Measurements from ENCODE around the gene EPC2.
"Not testable (repeated sequence)": the region's sequence is repeated elsewhere in the genome, so short reads cannot be mapped to it uniquely, and the experiment has no call there.

Gene EPC2

DNA sequence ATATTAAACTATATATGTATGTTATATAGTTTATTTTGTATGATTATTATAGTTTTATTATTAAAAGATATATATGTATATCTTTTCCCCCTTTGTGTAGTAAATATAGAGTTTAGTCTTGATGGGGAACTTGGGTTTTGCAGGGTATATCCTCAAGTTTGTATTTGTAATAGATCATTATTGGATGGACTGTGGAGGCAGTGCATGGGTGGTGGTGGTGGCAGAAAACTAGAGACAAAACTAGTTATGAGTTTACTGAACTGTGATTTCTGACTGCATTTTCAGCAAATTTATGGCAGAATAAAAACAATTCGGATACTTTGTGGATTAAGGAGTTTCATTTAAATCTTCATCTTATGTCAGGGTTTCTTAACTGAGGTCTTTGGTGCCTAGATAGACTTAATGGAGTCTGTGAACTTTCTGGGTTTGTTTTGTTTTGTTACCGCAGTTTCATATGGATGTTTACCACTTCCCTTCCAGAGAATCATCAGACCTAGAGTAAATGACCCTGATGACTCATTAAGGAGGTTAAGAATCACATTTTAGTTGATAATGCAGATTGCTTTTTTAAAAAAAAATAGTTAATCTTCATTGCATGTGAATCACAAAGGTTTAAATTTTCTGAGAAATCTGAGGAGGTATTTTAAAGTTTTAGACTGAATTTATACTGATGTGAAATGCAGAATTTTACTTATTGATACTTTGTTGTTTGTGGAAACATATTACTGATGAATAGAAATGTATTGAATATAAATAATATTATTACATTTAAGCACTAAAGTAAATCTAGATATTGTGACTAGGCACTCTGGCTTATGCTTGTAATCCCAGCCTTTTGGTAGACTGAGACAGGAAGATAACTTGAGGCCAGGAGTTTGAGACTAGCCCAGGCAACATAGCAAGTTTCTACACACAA lies 14.5 kb downstream of the EPC2 start:
- H3K27me3 ChIP-seq (ENCODE audit: insufficient read depth, low read length), result no peaks in the 10 kb centered on the region
- no peak overlapping the region for H3K4me3 ChIP-seq (ENCODE audit: low read length)
- no peaks in the 10 kb centered on the region for H3K36me3 ChIP-seq (ENCODE audit: insufficient read depth, low read depth, low read length)
- H3K27ac ChIP-seq (ENCODE audit: low read length), result no peak overlapping the region
- no peak overlapping the region for H3K9ac ChIP-seq (ENCODE audit: low read depth, low read length)
- no peaks in the 10 kb centered on the region for H3K9me3 ChIP-seq (ENCODE audit: insufficient read depth, low read depth, low read length)
- peaks cover 28% of the 10 kb centered on the region for H3K4me1 ChIP-seq (ENCODE audit: insufficient read depth, low read length)

DNA sequence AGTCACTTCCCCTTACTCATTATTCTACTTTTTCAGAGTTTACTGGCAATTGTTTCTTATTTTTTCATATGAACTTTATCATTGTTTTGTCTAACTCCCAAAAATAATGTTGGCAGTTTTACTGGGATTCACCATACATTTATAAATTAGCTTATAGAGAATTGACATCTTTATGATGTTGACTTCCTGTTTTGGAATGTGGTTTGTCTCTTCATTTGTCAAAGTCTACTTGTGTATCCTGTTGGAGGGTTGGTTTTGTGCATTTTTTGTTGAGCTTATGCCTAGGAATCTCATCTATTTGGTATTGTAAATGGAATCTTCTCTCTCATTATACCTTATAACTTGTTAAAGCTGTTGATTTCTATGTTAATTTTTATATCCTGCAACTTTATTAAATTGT lies 16.4 kb downstream of the EPC2 start:
- Histone ChIP-seq H3K27me3 (ENCODE audit: insufficient read depth, low read length) (no peaks in the 10 kb centered on the region), H3K9ac (ENCODE audit: low read depth, low read length) (no peak overlapping the region), H3K27ac (ENCODE audit: low read length) (no peak overlapping the region), H3K9me3 (ENCODE audit: insufficient read depth, low read depth, low read length) (no peaks in the 10 kb centered on the region), H3K4me1 (ENCODE audit: insufficient read depth, low read length) (peaks cover 28% of the 10 kb centered on the region), H3K4me3 (ENCODE audit: low read length) (no peak overlapping the region), H3K36me3 (ENCODE audit: insufficient read depth, low read depth, low read length) (no peaks in the 10 kb centered on the region)

DNA sequence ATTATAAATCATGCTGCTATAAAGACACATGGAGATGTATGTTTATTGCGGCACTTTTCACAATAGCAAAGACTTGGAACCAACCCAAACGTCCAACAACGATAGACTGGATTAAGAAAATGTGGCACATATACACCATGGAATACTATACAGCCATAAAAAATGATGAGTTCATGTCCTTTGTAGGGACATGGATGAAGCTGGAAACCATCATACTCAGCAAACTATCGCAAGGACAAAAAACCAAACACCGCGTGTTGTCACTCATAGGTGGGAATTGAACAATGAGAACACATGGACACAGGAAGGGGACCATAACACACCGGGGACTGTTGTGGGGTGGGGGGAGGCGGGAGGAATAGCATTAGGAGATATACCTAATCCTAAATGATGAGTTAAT lies 17.8 kb downstream of the EPC2 start:
- not testable (repeated sequence) for H3K9me3 ChIP-seq (ENCODE audit: insufficient read depth, low read depth, low read length); H3K27ac ChIP-seq (ENCODE audit: low read length); H3K9ac ChIP-seq (ENCODE audit: low read depth, low read length); H3K36me3 ChIP-seq (ENCODE audit: insufficient read depth, low read depth, low read length); H3K4me3 ChIP-seq (ENCODE audit: low read length); H3K27me3 ChIP-seq (ENCODE audit: insufficient read depth, low read length)
- H3K4me1 ChIP-seq (ENCODE audit: insufficient read depth, low read length), result peaks cover 27% of the 10 kb centered on the region

DNA sequence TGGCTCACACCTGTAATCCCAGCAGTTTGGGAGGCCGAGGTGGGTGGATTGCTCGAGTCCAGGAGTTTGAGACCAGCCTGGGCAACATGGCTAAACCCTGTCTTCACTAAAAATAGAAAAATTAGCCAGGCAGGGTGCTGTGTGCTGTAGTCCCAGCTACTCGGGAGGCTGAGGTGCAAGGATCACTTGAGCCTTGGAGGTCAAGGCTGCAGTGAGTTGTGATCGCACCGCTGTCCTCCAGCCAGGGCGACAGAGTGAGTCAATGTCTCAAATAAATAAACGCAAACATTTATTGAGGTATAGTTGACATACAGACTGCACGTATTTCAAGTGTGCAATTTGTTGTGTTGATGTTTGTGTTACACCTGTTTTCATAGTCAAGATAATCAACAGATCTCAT lies 19.7 kb downstream of the EPC2 start:
- Histone ChIP-seq H3K36me3 (ENCODE audit: insufficient read depth, low read depth, low read length) (no peaks in the 10 kb centered on the region), H3K9me3 (ENCODE audit: insufficient read depth, low read depth, low read length) (no peaks in the 10 kb centered on the region), H3K4me1 (ENCODE audit: insufficient read depth, low read length) (peaks cover 19% of the 10 kb centered on the region), H3K4me3 (ENCODE audit: low read length) (no peak overlapping the region), H3K9ac (ENCODE audit: low read depth, low read length) (no peak overlapping the region), H3K27me3 (ENCODE audit: insufficient read depth, low read length) (no peaks in the 10 kb centered on the region), H3K27ac (ENCODE audit: low read length) (no peak overlapping the region)

DNA sequence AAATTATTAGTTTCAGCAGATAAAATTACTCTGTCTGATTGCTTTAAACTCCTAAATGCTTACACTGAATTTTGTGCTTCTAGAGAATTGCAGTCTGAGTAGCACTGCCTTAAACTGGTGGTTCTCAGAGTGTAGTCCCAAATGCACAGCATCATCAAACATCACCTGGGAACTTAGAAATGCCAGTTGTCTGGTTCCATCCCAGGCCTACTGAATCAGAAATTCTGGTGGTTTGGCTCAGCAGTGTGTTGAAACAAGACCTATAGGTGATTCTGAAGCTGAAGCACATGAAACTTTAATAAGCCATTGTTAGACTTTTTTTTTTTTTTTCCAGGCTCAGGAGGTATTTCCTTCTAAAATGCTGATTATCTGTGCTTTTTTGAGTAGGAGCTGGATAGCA lies 22.0 kb downstream of the EPC2 start:
- Histone ChIP-seq H3K9ac (ENCODE audit: low read depth, low read length) (no peak overlapping the region), H3K9me3 (ENCODE audit: insufficient read depth, low read depth, low read length) (no peaks in the 10 kb centered on the region), H3K4me3 (ENCODE audit: low read length) (no peak overlapping the region), H3K36me3 (ENCODE audit: insufficient read depth, low read depth, low read length) (no peaks in the 10 kb centered on the region), H3K27ac (ENCODE audit: low read length) (no peak overlapping the region), H3K27me3 (ENCODE audit: insufficient read depth, low read length) (no peaks in the 10 kb centered on the region), H3K4me1 (ENCODE audit: insufficient read depth, low read length) (peaks cover 11% of the 10 kb centered on the region)

DNA sequence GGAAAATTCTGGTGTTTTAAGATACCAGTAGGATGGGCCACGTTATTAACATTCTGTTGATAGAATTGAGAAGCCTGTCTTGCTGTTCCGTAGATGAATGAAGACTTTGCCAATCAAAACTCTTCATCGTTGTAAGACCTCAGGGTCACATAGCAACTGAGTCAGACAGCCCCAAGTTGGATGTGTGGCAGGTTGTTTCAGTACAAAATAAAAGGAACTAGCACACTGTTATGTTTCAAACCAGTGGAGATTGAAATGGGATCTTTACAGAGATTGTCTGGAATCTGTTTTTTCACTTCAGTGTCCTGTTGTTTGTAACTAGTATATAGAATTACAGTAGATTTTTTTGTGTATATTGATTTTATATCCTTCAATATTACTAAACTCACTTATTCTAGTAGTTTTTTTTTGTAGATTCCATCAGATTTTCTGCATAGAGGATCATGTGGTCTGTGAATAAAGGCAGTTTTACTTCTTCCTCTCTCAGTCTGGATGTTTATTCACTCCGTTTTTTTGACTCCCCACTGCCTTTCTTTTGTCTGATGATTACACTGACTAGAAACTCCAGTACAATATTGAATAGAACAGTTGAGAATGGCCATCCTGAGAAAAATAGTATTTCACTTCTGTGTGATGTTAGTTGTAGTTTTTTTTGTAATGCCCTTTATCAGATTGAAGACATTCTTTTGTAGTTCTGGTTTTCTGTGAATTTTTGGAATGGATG lies 22.7 kb downstream of the EPC2 start:
- Histone ChIP-seq H3K4me3 (ENCODE audit: low read length) (no peak overlapping the region), H3K9ac (ENCODE audit: low read depth, low read length) (no peak overlapping the region), H3K9me3 (ENCODE audit: insufficient read depth, low read depth, low read length) (no peaks in the 10 kb centered on the region), H3K27me3 (ENCODE audit: insufficient read depth, low read length) (no peaks in the 10 kb centered on the region), H3K27ac (ENCODE audit: low read length) (no peak overlapping the region), H3K4me1 (ENCODE audit: insufficient read depth, low read length) (peaks cover 11% of the 10 kb centered on the region), H3K36me3 (ENCODE audit: insufficient read depth, low read depth, low read length) (no peaks in the 10 kb centered on the region)

DNA sequence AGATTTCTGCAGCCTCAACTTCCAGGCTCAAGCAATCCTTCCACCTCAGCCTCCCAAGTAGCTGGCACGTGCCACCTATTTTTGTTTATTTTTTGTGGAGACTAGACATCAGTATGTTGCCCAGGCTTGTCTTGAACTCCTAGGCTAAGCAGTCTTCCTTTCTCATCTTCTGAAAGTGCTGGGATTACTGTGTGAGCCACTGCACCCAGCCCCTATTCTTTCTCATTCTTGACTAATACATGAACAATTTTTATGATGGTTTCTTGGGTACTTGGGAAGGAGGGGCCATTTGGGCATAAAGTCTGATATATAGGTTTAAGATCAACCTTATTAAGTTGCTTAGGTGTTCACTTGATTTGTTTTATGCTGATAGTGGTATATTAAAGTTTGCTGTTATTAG lies 26.2 kb downstream of the EPC2 start:
- H3K9ac ChIP-seq (ENCODE audit: low read depth, low read length), result no peak overlapping the region
- H3K4me1 ChIP-seq (ENCODE audit: insufficient read depth, low read length), result peaks cover 26% of the 10 kb centered on the region
- no peaks in the 10 kb centered on the region for H3K27me3 ChIP-seq (ENCODE audit: insufficient read depth, low read length)
- no peak overlapping the region for H3K4me3 ChIP-seq (ENCODE audit: low read length)
- H3K36me3 ChIP-seq (ENCODE audit: insufficient read depth, low read depth, low read length), result no peaks in the 10 kb centered on the region
- no peaks in the 10 kb centered on the region for H3K9me3 ChIP-seq (ENCODE audit: insufficient read depth, low read depth, low read length)
- no peak overlapping the region for H3K27ac ChIP-seq (ENCODE audit: low read length)

DNA sequence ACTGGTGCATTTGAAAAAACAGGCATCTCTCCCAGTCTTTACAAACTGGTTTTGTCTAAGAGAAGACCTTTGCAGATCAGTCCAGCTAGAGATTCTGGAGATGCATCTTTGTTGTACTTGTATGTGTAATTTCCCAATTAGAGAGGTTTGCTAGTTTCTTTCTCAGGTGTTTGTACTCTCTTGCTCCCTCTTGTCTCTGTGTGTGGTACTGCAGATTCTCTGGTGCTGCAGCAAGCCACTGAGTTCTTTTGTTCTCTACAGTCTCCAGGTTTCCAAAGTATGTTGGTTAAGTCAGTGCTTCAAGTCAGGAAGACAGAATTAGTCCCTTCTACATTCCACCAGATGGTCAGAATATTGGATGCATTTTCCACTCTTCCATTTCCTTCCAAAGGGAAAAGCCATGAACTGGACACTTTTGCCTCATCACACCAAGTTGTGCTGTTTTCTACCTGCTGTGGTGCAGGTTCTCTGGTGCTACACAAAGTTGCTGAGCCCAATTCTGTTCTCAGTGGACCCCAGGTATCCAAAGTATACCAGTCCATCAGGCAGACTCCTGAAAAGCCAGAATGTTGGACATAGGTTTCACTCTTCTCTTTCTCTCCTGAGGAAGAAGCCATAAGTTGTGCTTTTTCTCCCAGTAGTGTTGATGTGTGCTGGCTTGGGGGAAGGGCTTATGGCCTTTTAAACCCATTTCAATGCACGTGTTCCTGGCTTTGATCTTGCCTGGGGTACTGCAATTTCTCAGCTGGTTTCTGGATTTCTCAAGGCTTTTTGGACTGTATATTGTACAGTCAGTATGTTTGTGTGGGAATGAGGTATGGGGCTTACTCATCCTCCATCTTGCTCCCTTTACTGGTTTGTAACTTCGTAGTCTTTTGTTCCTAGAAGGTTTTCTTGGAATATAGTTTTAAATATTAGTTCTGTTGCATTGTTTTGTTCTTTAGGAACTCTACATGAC lies 29.8 kb downstream of the EPC2 start:
- H3K9ac ChIP-seq (ENCODE audit: low read depth, low read length), result no peak overlapping the region
- no peaks in the 10 kb centered on the region for H3K27me3 ChIP-seq (ENCODE audit: insufficient read depth, low read length)
- H3K27ac ChIP-seq (ENCODE audit: low read length), result no peak overlapping the region
- H3K36me3 ChIP-seq (ENCODE audit: insufficient read depth, low read depth, low read length), result no peaks in the 10 kb centered on the region
- H3K4me1 ChIP-seq (ENCODE audit: insufficient read depth, low read length), result peaks cover 21% of the 10 kb centered on the region
- H3K9me3 ChIP-seq (ENCODE audit: insufficient read depth, low read depth, low read length), result no peaks in the 10 kb centered on the region
- H3K4me3 ChIP-seq (ENCODE audit: low read length), result no peak overlapping the region

DNA sequence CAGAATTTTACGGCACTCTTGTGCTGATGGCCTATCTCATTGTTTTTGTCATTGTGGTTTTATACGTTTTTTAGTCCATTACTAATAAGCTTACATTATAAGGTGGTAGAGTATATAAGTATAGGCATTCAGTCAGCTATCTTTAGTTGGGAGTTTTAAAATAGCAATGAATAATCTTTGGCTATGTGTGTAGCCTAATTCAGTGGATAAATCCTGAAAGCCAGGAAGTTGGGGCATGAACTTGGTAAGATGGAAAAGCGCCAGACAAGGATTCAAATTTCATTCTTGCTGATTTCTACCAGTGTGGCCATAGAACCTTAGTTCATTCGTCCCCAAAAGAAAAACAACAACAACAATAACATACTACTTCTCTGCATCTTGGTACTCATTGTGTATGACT lies 31.2 kb downstream of the EPC2 start:
- no peak overlapping the region for H3K4me3 ChIP-seq (ENCODE audit: low read length)
- peaks cover 21% of the 10 kb centered on the region for H3K4me1 ChIP-seq (ENCODE audit: insufficient read depth, low read length)
- H3K9me3 ChIP-seq (ENCODE audit: insufficient read depth, low read depth, low read length), result no peaks in the 10 kb centered on the region
- no peak overlapping the region for H3K27ac ChIP-seq (ENCODE audit: low read length)
- H3K36me3 ChIP-seq (ENCODE audit: insufficient read depth, low read depth, low read length), result no peaks in the 10 kb centered on the region
- H3K27me3 ChIP-seq (ENCODE audit: insufficient read depth, low read length), result no peaks in the 10 kb centered on the region
- H3K9ac ChIP-seq (ENCODE audit: low read depth, low read length), result no peak overlapping the region

DNA sequence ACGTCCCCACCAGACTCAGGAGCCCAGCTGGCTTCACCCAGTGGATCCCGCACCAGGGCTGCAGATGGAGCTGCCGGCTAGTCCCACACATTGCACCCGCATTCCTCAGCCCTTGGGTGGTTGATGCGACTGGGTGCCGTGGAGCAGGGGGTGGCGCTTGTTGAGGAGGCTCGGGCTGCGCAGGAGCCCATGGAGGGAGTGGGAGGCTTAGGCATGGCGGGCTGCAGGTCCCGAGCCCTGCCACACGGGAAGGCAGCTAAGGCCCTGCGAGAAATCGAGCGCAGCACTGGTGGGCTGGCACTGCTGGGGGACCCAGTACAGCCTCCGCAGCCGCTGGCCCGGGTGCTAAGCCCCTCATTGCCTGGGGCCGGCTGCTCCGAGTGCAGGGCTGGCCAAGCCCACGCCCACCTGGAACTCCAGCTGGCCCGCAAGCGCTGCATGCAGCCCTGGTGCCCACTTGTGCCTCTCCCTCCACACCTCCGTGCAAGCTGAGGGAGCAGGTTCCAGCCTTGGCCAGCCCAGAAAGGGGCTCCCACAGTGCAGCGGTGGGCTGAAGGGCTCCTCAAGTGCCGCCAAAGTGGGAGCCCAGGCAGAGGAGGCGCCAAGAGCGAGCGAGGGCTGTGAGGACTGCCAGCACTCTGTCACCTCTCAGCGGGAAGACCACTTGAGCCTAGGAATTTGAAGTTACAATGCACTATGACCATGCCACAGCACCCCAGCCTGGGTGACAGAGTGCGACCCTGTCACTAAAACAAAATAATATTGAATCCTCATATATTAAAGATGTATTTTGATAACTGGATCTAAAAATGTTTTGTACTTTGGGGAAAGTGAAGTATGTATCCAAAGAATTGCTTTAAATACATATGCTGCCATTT lies 34.0 kb downstream of the EPC2 start:
- H3K4me3 ChIP-seq (ENCODE audit: low read length); H3K9ac ChIP-seq (ENCODE audit: low read depth, low read length); H3K27me3 ChIP-seq (ENCODE audit: insufficient read depth, low read length); H3K36me3 ChIP-seq (ENCODE audit: insufficient read depth, low read depth, low read length); H3K9me3 ChIP-seq (ENCODE audit: insufficient read depth, low read depth, low read length); H3K27ac ChIP-seq (ENCODE audit: low read length): not testable (repeated sequence)
- H3K4me1 ChIP-seq (ENCODE audit: insufficient read depth, low read length), result peaks cover 21% of the 10 kb centered on the region

DNA sequence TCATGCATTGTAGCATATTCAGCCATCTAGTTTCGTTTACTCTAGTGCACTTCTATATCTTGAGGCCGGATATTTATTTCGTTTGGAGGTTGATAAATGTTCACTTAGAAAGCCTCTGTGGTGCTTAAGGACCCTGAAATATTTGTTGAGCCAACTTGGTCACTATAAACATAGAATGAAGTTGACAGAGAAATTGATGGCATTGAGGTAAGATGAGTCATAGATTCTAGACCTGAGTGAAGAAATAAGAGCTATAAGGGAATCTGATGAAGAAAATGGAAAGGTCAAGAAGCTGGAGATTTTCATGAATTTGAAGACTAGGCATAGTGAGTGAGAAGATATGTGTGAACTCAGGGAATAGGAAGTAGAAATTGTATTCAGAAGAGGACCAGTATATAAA lies 35.9 kb downstream of the EPC2 start:
- no peaks in the 10 kb centered on the region for H3K9me3 ChIP-seq (ENCODE audit: insufficient read depth, low read depth, low read length)
- no peak overlapping the region for H3K27ac ChIP-seq (ENCODE audit: low read length)
- H3K9ac ChIP-seq (ENCODE audit: low read depth, low read length), result no peak overlapping the region
- no peak overlapping the region for H3K4me3 ChIP-seq (ENCODE audit: low read length)
- H3K27me3 ChIP-seq (ENCODE audit: insufficient read depth, low read length), result no peaks in the 10 kb centered on the region
- H3K4me1 ChIP-seq (ENCODE audit: insufficient read depth, low read length), result peaks cover 8% of the 10 kb centered on the region; the same call in 1 of the 2 replicates
- no peaks in the 10 kb centered on the region for H3K36me3 ChIP-seq (ENCODE audit: insufficient read depth, low read depth, low read length)
